ENCODE data around the gene PTH2. TPM values are rescaled to one million over a fixed set of nuclear protein-coding genes. Genes with fewer than 3 reads are reported as not detected.
A peak's percentile ranks its signal among the peaks of the same experiment; 100 is the strongest.

PTH2 gene
- total and polyA plus RNA-seq, 2 donors from 2014 or later: not detected

DNA sequence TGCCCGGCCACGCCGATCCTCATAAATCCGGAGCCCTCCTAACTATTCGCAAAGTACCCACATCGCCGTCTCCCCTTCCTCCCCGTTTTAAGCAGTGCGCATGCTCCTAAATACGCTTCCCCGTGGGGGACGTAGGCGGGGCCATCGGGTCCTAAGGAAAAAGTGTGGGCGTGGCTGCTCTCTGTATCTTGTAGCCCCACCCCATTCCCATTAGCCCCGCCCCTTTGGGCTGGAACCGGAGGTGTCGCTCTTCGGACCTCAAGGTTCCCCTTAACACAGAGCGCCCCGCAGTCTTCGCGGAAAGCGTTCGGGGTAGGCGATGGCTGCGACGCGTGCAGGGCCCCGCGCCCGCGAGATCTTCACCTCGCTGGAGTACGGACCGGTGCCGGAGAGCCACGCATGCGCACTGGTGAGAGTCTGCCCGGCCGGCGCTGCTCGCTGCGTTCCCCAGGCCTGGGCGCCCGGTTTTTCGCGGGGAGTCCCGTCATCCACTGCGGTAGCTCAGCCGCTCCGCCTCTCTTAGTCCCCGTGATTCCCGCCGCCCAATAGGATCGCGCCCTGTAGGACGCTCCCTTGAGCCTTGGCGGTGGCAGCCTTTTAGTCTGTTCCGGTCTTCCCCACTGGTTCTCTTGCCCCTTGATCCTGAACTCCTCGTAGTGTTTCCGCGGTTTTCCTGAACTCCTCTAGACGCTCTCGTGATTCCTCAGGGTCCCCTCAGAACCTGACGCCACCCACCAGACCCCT is 29.9 kb upstream of the PTH2 start, which contains the start of gene ALDH16A1:
TSS of gene ALDH16A1 (plus strand) at position 213 of the 744 bp plus-strand sequence. CDS start at position 320, 107 bp downstream.
- peak within 1 kb of the TSS; percentile 92 to 97 for H3K27ac ChIP-seq (ENCODE audit: low read depth in 2 of 2, low read length in 2 of 2)
- peaks cover 0 to 2% (median 0%) of the 10 kb centered on the region in 3 donors for H3K36me3 ChIP-seq (ENCODE audit: control insufficient read depth in 2 of 3, insufficient read depth in 3 of 3, low read length in 3 of 3)
- H3K9me3 ChIP-seq (ENCODE audit: control insufficient read depth in 2 of 3, insufficient read depth in 1 of 3, low read length in 3 of 3): no peaks in the 10 kb centered on the region
- intact Hi-C loops (cut with DNase I): no loop called here
- peak within 1 kb of the TSS; percentile 89 to 98 (median 97) for H3K4me3 ChIP-seq (ENCODE audit: low read length in 3 of 3)
- H3K4me1 ChIP-seq (ENCODE audit: control insufficient read depth in 2 of 3, insufficient read depth in 2 of 3, low read depth in 1 of 3, low read length in 3 of 3): peaks cover 0 to 7% (median 3%) of the 10 kb centered on the region in 3 donors
- H3K27me3 ChIP-seq (ENCODE audit: control insufficient read depth, insufficient read depth, low read length): no peaks in the 10 kb centered on the region
- peak within 1 kb of the TSS; percentile 74 to 98 (median 98) for H3K9ac ChIP-seq (ENCODE audit: low read length in 3 of 3)
- FAIRE-seq (no peak), DNase-seq (peak; percentile 98 to 99 (median 99))
- TF ChIP-seq, protein P1, sequence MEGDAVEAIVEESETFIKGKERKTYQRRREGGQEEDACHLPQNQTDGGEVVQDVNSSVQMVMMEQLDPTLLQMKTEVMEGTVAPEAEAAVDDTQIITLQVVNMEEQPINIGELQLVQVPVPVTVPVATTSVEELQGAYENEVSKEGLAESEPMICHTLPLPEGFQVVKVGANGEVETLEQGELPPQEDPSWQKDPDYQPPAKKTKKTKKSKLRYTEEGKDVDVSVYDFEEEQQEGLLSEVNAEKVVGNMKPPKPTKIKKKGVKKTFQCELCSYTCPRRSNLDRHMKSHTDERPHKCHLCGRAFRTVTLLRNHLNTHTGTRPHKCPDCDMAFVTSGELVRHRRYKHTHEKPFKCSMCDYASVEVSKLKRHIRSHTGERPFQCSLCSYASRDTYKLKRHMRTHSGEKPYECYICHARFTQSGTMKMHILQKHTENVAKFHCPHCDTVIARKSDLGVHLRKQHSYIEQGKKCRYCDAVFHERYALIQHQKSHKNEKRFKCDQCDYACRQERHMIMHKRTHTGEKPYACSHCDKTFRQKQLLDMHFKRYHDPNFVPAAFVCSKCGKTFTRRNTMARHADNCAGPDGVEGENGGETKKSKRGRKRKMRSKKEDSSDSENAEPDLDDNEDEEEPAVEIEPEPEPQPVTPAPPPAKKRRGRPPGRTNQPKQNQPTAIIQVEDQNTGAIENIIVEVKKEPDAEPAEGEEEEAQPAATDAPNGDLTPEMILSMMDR (IDR thresholded peaks at IDR 0.05; ENCODE audit: borderline replicate concordance, extremely low read depth, insufficient read depth): peak; percentile 1

DNA sequence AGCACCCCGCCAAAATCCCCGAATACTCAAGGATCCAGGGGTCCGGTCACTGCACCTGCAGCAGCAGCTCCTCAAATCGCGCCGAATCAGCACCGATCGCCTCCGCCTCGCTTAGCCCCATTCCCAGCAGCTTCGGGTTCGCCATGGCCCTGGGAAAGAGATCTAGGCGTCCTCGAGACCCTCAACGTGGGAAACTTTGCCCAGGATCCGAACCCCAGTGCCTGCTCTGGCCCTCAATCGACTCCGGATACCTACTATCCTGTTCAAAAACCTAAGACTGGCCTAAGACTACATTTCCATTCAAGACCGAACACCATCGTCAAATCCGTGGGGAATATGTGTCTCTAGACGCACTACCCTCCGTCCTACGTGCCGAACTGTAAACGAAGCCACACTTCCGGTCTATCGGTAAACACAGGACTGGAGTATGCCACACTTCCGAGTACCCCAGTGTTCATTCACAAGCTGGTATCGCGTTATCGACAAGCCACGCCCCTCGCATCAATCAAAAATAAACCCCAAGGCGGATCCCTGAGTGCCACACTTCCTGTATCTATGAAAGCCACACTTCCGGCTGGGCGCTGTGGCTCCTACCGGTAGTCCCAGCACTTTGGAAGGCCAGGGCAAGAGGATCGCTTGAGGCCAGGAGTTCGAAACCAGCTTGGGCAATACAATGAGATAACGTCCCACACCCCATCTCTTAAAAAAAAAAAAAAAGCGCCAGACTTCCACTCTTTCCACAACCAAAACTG is 28.4 kb upstream of the PTH2 start, which contains the start of gene PIH1D1:
TSS of gene PIH1D1 (minus strand) at position 385 of the 752 bp plus-strand sequence. CDS start at position 145, 240 bp downstream.
- FAIRE-seq (peak; percentile 94), DNase-seq (peak; percentile 97 to 99 (median 99))
- intact Hi-C loops (cut with DNase I): no loop called here
- Histone ChIP-seq H3K27me3 (ENCODE audit: control insufficient read depth, insufficient read depth, low read length) (no peaks in the 10 kb centered on the region), H3K9ac (ENCODE audit: low read length in 3 of 3) (peak within 1 kb of the TSS; percentile 9 to 99 (median 65)), H3K4me3 (ENCODE audit: low read length in 3 of 3) (peak within 1 kb of the TSS; percentile 83 to 100 (median 98)), H3K4me1 (ENCODE audit: control insufficient read depth in 2 of 3, insufficient read depth in 2 of 3, low read depth in 1 of 3, low read length in 3 of 3) (peaks cover 0 to 7% (median 3%) of the 10 kb centered on the region in 3 donors), H3K27ac (ENCODE audit: low read depth in 2 of 2, low read length in 2 of 2) (peak within 1 kb of the TSS; percentile 92 to 97), H3K36me3 (ENCODE audit: control insufficient read depth in 2 of 3, insufficient read depth in 3 of 3, low read length in 3 of 3) (peaks cover 0 to 4% (median 2%) of the 10 kb centered on the region in 3 donors), H3K9me3 (ENCODE audit: control insufficient read depth in 2 of 3, insufficient read depth in 1 of 3, low read length in 3 of 3) (no peaks in the 10 kb centered on the region)
- TF ChIP-seq, protein P1 (IDR thresholded peaks at IDR 0.05; ENCODE audit: borderline replicate concordance, extremely low read depth, insufficient read depth): no peak

DNA sequence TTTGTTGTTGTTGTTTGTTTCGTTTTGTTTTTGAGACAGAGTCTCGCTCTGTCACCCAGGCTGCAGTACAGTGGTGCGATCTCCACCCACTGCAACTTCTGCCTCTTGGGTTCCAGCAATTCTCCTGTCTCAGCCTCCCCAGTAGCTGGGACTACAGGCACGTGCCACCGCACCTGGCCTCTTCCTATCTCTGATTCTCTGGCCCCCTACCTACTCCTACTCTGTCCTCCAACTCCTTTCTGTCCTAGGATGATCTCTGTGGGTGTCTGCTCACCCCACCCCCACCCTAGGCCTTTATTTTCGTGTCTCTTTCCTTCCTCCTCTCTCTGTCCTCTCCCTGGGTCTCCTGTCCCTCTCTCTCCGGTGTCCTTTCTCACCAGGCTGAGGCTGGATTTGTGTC is 27.2 kb upstream of the PTH2 start:
- H3K9ac ChIP-seq (ENCODE audit: low read length in 3 of 3): no peak overlapping the region

More for the DNA sequence above, 27.2 kb upstream of the PTH2 start:
- peaks cover 0 to 4% (median 2%) of the 10 kb centered on the region in 3 donors for H3K36me3 ChIP-seq (ENCODE audit: control insufficient read depth in 2 of 3, insufficient read depth in 3 of 3, low read length in 3 of 3)
- TF ChIP-seq, protein P1 (IDR thresholded peaks at IDR 0.05; ENCODE audit: borderline replicate concordance, extremely low read depth, insufficient read depth): no peak
- peaks cover 0 to 7% (median 3%) of the 10 kb centered on the region in 3 donors for H3K4me1 ChIP-seq (ENCODE audit: control insufficient read depth in 2 of 3, insufficient read depth in 2 of 3, low read depth in 1 of 3, low read length in 3 of 3)
- H3K27ac ChIP-seq (ENCODE audit: low read depth in 2 of 2, low read length in 2 of 2): no peak overlapping the region
- intact Hi-C loops (cut with DNase I): no loop called here
- no peaks in the 10 kb centered on the region for H3K9me3 ChIP-seq (ENCODE audit: control insufficient read depth in 2 of 3, insufficient read depth in 1 of 3, low read length in 3 of 3)
- no peaks in the 10 kb centered on the region for H3K27me3 ChIP-seq (ENCODE audit: control insufficient read depth, insufficient read depth, low read length)
- H3K4me3 ChIP-seq (ENCODE audit: low read length in 3 of 3): peak overlapping the region in 1 of 3 donors; percentile 88
- no peak for DNase-seq
- FAIRE-seq: no peak
